GM18870 (cell line): ENCODE data around the gene GMFB.
"Not testable (repeated sequence)": the region's sequence is repeated elsewhere in the genome, so short reads cannot be mapped to it uniquely, and the experiment has no call there.

Experiments used
- ATAC-seq: cut with Tn5 transposase; IDR thresholded peaks from one replicate; pipeline ENCODE4 v1.9.1; 2021; ENCODE audit warnings: moderate library complexity; ENCODE audit not compliant: unreplicated experiment

The GMFB gene

GRCh38 chr14:54462048-54462447, 26.7 kb downstream of the GMFB start:
- no peak for ATAC-seq

- no peak for ATAC-seq
Observed at GRCh38 chr14:54459106-54459505, 29.7 kb downstream of the GMFB start.

DNA sequence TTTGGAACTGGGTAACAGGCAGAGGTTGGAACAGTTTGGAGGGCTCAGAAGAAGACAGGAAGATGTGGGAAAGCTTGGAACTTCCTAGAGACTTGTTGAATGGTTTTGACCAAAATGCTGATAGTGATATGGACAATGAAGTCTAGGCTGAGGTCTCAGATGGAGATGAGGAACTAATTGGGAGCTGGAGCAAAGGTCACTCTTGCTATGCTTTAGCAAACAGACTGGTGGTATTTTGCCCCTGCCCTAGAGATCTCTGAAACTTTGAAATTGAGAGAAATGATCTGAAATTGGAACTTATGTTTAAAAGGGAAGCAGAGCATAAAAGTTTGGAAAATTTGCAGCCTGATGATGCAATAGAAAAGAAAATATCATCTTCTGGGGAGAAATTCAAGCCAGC, 30.2 kb downstream of the GMFB start:
- ATAC-seq = not testable (repeated sequence)

DNA sequence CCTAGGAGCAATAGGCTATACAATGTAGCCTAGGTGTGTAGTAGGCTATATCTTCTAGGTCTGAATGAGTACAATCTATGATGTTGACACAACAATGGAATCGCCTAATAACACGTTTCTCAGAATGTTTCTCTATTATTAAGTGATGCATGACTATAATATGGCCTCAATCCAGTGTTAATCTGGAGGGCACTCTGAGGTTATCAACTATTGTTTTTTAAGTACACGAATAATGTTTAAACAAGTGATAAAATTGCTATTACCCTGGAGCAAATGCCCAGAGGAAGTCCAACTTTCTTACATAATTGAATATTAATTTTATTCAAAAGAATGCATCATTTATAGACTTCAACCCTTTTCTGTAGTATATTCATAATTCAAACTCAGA, 31.2 kb downstream of the GMFB start:
- no peak for ATAC-seq

DNA sequence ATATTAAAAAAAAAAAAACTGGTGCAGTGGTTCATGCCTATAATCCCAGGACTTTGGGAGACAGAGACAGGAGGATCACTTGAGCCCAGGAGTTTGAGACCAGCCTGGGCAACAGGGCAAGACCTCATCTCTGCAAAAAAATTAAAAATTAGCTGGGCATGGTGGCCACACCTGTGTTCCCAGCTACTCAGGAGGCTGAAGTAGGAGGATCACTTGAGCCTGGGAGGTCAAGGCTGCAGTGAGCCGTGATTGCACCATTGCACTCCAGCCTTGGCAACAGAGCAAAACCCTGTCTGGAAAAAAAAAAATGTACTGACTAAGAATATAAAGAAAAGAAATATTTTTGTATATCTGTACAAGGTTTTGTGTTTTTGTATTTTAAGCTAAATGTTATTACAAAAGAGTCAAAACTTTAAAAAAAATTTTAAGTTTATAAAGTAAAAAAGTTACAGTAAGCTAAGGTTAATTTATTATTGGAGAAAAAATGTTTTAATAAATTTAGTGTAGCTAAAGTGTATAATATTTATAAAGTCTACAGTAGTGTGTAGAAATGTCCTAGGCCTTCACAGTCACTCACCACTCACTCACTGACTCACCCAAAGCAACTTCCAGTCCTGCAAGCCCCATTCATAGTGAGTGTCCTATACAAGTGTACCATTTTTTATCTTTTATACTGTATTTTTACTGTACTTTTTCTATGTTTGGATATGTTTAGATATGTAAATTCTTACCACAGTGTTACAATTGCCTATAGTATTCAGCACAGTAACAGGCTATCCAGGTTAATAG, 31.8 kb downstream of the GMFB start:
- ATAC-seq = not testable (repeated sequence)

DNA sequence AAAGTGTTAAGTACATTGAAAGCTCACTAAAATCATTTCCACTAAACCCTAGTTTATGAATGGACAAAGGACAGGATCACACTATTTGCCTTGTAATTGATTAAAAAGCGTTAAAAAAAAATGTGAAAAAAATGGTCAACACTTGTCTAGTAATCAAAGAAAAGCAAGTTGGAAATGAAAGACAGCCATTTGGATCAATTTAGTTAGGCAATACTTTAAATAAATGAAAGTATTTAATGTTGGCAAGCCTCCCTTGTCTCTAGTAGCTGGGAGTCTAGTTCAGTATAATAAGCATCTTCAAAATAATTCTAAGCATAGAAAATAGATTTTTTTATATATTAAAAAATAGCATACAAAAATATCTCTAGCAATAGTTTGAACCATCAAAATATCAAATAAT, 33.4 kb downstream of the GMFB start:
- ATAC-seq = no peak

DNA sequence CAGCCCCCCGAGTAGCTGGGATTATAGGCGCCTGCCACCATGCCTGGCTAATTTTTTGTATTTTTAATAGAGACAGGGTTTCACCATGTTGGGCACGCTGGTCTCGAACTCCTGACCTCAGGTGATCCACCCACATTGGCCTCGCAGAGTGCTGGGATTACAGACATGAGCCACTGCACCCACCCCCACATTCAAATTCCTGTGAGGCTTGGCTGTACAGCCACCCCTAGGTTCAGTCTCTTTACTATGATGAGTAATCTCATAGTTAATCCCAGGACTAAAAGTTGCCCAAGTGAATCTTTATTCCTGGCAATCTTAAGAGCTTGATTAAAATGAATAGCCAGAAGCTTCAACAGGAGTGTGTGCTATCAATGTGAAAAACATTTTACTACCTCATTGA, 34.8 kb downstream of the GMFB start:
- ATAC-seq = not testable (repeated sequence)

DNA sequence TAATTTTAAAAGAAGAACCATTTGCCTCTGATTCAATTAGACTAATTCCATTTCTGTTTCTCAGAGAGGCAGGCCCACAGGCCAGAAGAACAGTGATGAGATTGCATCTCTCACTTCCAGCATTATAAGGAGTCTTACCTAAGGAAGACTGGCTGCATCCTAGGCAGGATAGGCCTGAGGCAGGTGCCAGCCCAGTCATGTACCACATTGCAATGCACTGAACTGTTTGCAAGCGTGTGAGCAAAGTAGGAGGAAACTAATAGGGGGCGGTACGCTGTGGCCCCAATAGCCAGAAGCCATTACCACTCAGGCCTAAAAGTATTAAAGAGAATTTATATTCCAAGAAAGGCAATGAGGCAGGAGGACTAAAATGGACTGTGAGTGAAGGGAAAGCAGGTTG, 35.5 kb downstream of the GMFB start:
- ATAC-seq = no peak

GRCh38 chr14:54451961-54452360, 36.8 kb downstream of the GMFB start:
- ATAC-seq = no peak

DNA sequence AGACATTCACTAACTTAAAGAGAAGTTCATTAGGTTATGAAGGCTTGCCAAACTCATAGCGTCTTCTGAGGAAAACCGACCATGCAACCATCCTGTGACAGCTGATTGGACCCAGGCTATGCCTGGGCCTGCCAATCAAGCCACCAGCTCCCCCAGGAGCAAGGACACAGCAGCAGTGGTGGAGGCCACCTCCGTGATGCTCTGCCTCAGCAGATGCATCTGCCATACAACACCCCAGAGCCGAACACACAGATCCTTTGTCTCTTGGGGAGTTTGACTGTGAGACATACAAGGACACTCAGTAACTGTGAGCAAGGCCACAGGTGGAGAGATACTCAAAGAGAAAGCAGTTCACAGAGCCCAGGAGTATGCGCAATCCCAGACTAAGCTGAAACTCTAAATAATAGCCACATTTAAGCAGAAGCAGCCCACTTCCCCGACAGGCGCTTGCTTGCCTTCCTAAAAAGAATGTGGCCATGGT, 37.6 kb downstream of the GMFB start:
- ATAC-seq = no peak

DNA sequence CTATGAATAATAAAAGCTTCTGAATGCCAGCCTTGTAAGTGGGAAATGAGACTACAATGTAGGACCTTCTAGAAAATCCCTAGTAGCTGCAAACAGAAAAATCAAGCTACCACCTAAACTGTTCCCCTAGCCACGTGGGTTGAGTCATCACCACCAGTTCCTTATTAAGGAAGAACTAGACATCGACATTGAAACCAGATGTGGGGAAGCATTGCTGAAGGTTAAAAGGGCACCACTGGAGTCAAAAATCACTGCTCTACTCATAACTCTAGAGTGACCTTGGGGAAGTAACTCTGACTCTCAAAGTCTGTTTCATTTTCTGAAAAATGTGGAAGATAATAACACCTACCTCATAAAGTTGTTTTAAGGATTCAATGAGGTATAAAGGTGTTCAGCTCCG, 38.2 kb downstream of the GMFB start:
- no peak for ATAC-seq

GRCh38 chr14:54447231-54447692, 41.5 kb downstream of the GMFB start:
- ATAC-seq = no peak

- no peak for ATAC-seq
Observed at GRCh38 chr14:54446161-54446693, 42.6 kb downstream of the GMFB start.

- no peak for ATAC-seq
Observed at GRCh38 chr14:54444681-54445080, 44.1 kb downstream of the GMFB start.

DNA sequence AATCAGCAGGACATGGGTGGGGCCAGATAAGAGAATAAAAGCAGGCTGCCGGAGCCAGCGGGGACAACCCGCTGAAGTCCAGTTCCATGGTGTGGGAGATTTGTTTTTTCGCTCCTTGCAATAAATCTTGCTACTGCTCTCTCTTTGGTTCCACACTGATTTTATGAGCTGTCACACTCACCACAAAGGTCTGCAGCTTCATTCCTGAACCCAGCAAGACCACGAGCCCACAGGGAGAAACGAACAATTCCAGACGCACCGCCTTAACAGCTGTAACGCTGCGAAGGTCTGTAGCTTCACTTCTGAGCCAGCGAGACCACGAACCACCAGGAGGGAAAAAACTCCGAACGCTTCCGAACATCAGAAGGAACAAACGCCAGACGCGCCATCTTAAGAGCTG, 44.8 kb downstream of the GMFB start:
- ATAC-seq = no peak

DNA sequence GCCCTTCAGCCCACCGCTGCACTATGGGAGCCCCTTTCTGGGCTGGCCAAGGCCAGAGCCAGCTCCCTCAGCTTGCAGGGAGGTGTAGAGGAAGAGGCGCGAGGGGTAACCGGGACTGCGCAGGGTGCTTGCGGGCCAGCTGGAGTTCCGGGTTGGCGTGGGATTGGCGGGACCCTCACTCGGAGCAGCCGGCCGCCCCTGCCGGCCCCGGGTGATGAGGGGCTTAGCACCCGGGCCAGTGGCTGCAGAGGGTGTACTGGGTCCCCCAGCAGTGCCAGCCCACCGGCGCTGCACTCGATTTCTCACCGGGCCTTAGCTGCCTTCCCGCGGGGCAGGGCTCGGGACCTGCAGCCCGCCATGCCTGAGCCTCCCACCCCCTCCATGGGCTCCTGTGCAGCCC, 45.8 kb downstream of the GMFB start:
- not testable (repeated sequence) for ATAC-seq

DNA sequence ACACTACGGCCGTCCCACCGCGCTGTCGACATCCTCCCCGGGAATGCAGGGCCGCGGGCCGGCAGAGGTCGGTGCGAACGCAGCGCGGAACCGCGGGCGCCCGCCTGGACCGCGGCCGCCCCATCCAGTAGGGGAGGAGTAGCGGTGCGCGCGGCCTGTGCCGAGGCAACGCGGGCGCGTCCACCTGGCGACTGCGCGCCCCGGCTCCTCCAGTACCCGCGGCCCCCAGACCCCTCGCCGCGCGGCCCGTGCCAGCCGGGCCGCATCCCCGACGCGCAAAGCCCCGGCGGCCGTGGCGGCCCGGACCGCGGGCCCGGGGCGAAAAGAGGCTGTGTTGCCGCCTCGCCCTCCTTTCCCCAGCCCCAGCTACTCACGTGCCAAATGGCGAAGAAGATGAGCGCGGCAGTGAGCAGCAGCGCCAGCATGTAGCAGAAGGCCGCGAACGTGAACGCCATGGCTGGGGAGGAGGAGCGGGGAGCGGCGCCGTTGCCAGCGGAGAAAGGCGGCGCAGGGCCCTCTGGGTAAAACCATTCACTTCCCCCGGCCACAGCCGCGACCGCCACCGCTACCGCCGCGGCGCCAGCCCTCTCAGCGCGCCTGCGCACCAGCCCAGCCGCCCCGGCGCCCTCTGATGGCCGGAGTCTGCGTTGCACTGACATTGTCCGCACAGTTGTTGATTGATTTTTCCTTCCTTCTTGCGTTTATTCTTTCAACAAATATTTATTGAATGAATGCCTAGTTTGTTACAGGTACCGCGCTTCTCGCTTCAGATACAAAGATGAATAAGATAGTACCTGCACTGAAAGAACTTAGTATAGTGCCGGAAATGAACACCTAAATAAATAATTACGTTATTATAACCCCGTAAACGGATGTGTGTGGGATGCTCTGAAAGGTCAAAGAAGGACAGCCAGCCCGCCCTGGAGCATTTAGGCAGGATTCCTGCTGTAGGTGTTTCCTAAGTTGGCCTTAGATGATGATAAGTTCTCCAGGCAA, 47.6 kb downstream of the GMFB start, which contains the start of gene CNIH1:
Gene CNIH1 (minus strand): TSS at position 502 of the 996 bp plus-strand sequence. CDS start 47 bp downstream, at position 455.
- ATAC-seq = peak; percentile 75

DNA sequence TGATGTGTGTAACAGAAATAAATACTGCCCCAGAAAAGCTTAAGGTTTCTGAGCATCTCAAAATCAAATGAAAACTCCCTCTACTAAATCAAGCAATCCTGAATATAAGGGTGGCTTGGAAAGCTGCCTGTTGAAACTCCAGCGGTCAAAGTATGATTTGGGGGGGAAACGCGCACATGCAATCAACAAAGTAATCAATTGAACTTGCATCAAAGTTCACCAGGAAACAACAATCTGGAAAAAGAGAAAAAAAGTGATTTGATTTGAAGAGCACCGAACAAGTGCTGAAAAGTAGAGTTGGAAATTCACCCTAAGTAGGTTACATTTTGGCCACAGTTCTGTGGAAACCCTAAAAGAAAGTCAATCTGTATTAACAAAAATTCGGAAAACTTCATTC, 48.3 kb downstream of the GMFB start:
- ATAC-seq = no peak

DNA sequence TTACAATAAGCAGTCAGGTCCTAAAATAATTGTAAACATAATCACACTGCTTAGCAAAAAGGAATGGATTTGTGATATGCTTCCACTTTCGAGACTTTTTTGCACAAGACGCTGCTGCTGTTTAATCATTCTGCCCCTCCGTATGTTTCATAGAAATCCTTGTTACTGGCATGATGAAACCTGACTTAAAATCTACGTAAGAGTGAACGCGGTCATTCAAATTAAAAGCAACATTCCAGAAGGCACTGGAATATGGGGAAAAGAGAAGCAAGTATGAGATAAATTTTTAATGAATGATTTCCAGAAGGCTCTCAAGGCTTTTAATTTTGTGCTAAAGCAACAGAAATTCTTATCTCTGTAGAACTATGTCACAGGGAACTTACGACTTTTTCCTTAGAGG, 48.7 kb downstream of the GMFB start:
- ATAC-seq = no peak

GRCh38 chr14:54438703-54439102, 50.1 kb downstream of the GMFB start:
- no peak for ATAC-seq

- not testable (repeated sequence) for ATAC-seq
Observed at GRCh38 chr14:54437954-54438353, 50.8 kb downstream of the GMFB start.
